IMR-90 (cell line): Measurements from ENCODE around the gene ERP29.

Source experiments
- CTCF ChIP-seq: conservative IDR thresholded peaks from 2 replicates; pipeline ENCODE4 v1.5.1; 2012; ENCODE audit warnings: mild to moderate bottlenecking, low read depth, low read length, improper control_type of control experiment
- POLR2A ChIP-seq: IDR thresholded peaks from 2 replicates; pipeline ENCODE4 v1.6.1; 2012; ENCODE audit warnings: mild to moderate bottlenecking, low read depth, low read length
- RAD21 ChIP-seq: IDR thresholded peaks from 2 replicates; pipeline ENCODE4 v1.6.1; 2012; ENCODE audit warnings: low read length, improper control_type of control experiment

DNA sequence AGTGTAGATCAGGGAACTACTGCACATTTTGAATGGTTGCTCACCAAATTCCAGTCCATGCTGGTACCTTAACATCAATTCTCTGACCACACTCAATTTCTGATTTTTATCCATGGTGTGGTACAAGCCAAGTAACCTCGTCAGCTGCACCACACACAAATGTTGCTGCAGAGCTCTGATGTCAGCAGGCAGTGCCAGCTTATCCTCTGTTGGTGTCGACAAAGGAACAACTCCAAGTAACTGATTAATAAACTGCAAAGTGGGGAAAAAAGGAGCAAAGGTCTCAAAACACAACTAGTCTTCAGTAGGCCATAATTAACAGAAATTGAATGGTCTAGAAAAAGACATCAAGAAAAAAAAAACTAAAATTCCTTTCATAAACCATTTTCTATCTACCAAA lies 47.9 kb downstream of the ERP29 start:
- no peak for TF ChIP-seq CTCF
- no peak for TF ChIP-seq POLR2A
- no peak for TF ChIP-seq RAD21
